Activated CD4-positive, CD25-positive, alpha-beta regulatory T cell treated with anti-CD3 and anti-CD28 coated beads, Interleukin-2, amount 50 U/mL, for 16 hours (primary cell): ENCODE measurements around the gene MPO.

Source experiments
- DNase-seq: peaks from one replicate; pipeline ENCODE4 v3.0.0-alpha.2; 2020; ENCODE audit warnings: low read depth, low spot score

MPO gene

GRCh38 chr17:58307468-58308172 lies 26.9 kb upstream of the MPO start:
- no peak for DNase-seq

DNA sequence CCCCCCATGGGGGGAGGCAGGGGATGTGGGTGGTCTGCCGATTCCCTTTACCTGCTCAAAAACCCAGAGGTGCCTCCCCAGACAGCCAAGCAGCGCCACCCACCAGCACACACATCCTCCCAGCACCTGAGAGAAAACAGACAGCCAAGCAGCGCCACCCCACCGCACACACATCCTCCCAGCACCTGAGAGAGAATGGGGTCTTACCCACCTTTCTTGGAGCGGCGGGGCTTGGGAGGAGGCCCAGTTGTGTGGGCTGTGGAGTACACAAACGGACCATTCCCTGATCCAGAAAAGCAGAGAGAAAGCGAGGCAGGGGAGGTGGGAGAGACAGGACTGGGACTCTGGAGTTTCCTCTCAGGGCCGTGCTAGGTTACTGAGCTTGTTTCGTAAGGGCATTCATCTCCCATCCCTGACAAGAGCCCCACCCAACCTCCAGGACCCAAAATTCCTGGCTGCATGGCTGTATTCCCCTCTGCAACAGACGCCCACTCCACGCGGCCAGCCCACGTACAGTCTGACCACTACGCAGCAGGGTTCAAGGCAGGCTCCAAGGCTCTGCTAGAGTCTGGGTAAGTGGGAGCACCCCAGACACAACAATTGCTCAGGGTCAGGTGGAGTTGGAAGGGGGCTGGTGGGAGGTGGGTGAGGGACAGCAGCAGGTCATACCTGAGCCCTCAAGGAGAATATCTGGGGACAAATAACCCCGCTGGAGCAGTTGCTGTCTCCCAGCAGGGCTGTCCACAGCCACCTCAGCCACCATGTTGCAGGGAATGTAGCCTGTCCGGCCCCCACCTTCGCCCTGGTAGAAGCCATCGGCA lies 25.6 kb upstream of the MPO start:
- DNase-seq, result no peak

DNA sequence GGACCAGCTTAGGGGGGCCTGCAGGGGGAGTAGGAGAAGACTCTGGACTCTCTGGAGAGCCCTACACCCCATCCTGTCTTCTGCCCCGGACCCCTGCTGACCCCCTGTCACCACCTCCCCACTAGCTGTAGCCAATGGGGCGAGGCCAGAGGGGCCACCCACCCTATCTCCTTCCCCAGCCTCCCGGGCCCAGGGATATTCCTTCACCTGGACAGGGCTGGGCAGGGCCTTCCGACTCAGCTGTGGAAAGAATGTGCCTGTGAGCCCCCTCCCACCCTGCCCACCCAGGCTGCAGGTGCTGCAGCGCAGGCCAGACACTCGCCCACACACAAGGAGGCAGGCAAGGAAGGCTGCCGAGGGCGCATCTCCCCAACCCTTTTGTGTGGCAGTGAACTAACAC lies 24.9 kb upstream of the MPO start:
- no peak for DNase-seq

- DNase-seq, result no peak
Observed at GRCh38 chr17:58304750-58305486, 24.2 kb upstream of the MPO start.

GRCh38 chr17:58303971-58304749 lies 23.4 kb upstream of the MPO start:
- no peak for DNase-seq

- DNase-seq, result no peak
Observed at GRCh38 chr17:58302919-58303585, 22.3 kb upstream of the MPO start.

DNA sequence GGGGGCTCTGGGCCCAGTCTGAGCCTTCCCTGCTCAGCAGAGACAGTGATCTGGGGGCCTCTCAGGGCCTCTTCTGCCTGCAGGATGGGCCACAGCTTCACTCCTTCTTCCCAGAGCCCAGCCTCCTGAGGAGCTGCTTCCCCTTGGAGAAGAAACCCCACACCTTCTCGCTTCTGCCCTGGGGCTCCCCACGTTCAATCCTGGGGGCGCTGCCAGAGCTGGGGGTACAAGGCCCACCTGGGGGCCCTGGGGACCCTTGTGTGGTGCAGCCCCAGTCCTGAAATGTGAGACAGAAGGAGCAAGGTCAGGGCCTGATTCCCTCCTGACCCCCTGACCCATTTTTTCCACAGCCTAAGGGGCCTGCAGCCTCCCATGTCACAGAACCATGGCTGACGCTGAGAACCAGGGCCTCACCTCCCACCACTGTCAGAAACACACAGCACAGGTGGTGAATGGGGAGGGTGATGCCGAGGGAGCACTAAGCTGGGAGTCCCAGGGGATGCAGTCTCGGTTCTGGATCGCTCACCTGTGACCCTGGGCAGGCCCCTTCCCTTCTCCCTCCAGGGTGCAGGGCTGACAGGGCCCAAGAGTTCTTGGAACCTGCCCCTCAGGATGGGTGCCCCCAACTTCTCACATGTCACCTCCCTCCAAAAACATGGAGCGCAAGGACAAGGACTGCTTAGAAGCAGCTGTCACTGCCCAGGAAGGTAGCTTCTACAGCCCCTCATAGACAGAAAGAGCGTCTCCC lies 21.6 kb upstream of the MPO start:
- no peak for DNase-seq

DNA sequence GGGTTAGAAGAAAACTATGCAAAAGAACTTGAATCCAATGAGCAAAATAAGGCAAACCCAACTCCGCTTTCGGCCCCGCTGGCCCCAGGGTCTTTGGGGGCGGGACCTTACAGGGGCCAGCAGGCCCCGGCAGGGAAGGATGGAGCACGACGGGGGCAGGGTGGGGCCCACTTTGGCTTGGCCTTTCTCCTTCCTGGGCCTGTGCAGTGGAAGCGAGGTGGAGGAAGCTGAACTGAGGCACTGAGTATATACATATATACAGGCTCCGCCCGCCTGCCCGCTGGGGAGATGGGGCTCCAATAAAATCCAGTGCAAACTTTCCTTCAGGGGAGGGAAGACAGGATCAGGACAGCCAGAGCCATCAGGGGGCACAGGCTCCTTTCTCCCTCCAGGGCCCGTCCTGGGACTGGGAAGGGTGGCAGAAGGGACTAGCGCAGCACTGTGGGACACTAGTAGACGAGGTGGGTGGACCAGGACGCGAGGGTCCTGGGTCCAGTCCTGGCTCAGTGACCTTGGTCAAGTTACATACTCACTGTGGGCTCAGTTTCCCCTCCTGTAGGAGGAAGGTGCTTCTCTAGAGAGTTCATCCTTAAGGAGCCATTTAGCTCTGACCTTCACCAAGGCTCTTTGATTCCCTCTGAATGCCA lies 20.9 kb upstream of the MPO start:
- no peak for DNase-seq

DNA sequence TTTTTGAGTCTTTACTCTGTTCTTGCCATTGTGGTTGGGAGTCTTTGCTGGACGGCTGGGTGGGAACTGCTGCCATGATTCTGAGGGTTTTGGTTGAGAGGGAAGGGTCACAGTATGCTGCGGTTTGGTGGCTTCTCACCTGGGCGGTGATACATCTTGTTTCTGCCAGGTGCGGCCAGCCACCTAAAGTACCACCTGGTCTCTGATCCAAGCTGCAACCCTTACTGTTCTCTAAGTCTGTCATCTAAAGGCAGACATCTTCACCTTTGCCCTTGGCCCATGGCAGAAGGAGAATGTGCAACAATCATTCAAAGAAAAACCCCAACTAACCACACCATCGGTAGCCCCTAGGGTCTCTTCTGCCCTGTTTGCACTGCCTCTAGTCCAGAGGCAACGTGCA lies 19.6 kb upstream of the MPO start:
- no peak for DNase-seq

DNA sequence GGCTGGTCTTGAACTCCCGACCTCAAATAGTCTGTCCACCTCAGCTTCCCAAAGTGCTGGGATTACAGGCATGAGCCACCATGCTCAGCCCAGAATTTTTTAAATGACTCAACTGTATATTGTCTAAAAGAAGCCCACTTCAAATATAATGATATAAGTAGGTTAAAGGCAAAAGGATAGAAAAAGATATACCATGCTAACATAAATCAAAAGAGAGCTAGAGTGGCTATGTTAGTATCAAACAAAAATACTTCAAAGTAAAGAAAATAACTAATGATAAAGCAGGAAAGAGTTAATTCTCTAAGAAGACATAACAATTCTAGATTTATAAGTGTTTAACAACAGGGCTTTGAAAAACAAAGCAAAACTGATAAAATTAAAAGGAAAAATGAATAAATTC lies 13.3 kb upstream of the MPO start:
- DNase-seq, result no peak

GRCh38 chr17:58291246-58291645 lies 10.5 kb upstream of the MPO start:
- DNase-seq, result no peak

- DNase-seq, result no peak
Observed at GRCh38 chr17:58289869-58290268, 9.1 kb upstream of the MPO start.

DNA sequence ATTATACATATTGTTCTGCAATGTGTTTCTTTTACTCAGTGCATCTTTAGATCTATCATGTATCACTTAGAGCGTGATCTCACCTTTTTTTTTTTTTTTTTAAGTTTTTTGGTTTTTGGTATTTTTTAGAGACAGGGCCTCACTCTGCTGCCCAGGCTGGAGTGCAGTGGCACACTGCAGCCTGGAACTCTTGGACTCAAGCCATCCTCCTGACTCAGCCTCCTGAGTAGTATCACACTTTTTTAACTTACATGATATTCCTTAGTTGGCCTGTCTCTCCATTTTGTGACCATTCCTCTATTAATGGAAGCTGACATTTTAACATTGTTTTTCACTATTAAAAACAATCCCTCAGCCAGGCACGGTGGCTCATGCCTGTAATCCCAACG lies 4.7 kb upstream of the MPO start:
- DNase-seq, result no peak

DNA sequence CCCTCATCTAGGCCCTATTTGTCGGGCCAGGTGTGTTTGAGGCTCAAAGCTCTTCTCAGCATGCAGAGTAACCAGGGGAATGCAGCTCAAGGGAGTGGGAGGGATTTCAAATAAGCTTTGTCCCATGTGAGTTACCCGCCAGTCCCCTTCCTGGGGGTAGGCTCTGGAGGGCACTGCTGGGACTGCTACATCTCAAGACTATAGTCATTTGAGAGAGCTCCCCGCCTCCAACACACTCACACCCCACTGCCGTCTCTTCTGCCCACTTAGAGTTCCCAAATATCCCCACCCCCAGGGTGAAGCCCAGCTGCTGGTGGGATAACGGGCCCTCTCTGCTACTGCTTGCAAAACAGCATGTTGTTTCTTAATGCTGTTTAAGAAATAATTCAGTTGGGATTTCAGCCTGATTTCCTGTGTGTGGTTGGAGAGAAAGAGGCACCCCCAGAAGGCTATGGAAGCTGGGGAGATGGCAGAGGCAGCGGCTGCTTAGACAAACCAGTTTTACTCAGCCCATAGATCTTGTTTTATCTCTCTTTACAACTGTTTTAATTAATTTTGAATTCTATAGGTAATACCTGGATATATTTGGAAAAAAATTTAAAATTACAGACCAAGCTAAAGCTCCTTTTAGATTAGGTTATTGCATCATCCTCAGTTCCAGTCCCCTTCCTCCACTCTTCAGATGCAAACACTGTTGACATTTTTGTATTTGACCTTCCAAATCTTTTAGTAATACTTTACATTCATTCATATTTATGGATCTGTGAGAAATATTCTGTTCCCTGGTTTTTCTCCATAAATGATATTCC lies 4.1 kb upstream of the MPO start:
- no peak for DNase-seq

DNA sequence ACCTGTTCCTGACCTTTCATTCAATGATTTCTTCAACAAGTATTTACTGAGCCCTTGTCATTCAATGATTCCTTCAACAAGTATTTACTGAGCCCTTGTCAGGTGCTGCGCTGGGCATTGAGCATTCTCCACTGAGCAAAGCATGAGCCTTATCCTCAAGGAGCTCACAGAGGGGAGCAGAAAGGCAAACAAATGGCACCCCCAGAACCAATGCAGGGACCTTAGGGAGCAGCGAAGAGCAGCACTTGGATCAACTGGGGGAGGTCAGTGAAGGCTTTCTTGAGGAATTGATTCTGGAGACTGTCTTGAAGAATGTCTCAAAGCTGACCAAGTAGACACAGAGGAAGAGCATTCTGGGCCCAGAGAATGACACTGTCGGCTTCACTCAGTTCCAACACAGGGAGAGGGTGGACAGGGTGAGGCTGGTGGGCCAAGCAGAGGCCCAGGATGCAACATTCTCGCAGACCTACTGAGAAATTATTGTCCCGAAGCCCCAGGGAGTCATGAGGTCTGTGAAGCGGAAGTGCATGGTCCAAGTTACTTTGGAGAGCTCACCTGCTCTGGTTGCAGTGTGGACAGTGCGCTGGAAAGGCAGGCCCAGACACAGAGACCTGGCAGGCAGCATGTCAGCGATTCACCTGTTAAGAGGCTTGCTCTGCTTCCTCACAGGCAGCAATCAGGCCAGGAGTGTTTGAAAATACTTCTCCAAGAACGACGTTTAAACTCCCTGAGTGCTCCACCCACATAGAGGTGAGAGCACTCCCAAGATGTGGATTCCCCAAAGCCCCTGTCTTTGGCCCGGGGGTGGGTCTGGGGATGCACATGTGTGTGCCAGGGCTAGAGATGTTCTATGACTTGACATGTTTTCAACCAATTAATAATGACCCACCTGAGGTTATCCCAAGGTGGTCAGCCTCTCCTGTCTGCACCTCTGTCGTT lies 3.2 kb upstream of the MPO start:
- DNase-seq, result no peak

- DNase-seq, result no peak
Observed at GRCh38 chr17:58282442-58282841, 1.7 kb upstream of the MPO start.

- no peak for DNase-seq
Observed at GRCh38 chr17:58281511-58282011, 826 bp upstream of the MPO start.
